Mucosa of rectum (tissue), 2 donors: ENCODE measurements around the gene PTPRC.
"Not testable (repeated sequence)": the region's sequence is repeated elsewhere in the genome, so short reads cannot be mapped to it uniquely, and the experiment has no call there.

Source experiments
- H3K27ac ChIP-seq, 2 donors: one replicate each; pipeline ENCODE4 v1.7.0; 2013; ENCODE audit warnings: inconsistent platforms in 2 of 2, low read depth in 2 of 2, low read length in 2 of 2
- H3K27me3 ChIP-seq, 2 donors: one replicate each; pipeline ENCODE4 v1.7.0; 2013; ENCODE audit warnings: low read length in 2 of 2; ENCODE audit not compliant: control insufficient read depth in 2 of 2, insufficient read depth in 2 of 2
- H3K36me3 ChIP-seq, 2 donors: one replicate each; pipeline ENCODE4 v1.7.0; 2013; ENCODE audit warnings: low read length in 2 of 2; ENCODE audit not compliant: control insufficient read depth in 2 of 2, insufficient read depth in 2 of 2
- H3K4me1 ChIP-seq, 2 donors: one replicate each; pipeline ENCODE4 v1.7.0; 2013; ENCODE audit warnings: low read length in 2 of 2, mild to moderate bottlenecking in 1 of 2; ENCODE audit not compliant: control insufficient read depth in 2 of 2, insufficient read depth in 2 of 2
- H3K4me3 ChIP-seq, 2 donors: one replicate each; pipeline ENCODE4 v1.7.0; 2013; ENCODE audit warnings: low read length in 2 of 2
- H3K9ac ChIP-seq, 2 donors: one replicate each; pipeline ENCODE4 v1.7.0; 2013; ENCODE audit warnings: low read length in 2 of 2, low read depth in 1 of 2, mild to moderate bottlenecking in 1 of 2
- H3K9me3 ChIP-seq, 2 donors: one replicate each; pipeline ENCODE4 v1.7.0; 2013; ENCODE audit warnings: low read length in 2 of 2; ENCODE audit not compliant: control insufficient read depth in 2 of 2
- donor health status: healthy.
- donor health status: Normal muscosa, but diverticular disease.

The PTPRC gene, protein sequence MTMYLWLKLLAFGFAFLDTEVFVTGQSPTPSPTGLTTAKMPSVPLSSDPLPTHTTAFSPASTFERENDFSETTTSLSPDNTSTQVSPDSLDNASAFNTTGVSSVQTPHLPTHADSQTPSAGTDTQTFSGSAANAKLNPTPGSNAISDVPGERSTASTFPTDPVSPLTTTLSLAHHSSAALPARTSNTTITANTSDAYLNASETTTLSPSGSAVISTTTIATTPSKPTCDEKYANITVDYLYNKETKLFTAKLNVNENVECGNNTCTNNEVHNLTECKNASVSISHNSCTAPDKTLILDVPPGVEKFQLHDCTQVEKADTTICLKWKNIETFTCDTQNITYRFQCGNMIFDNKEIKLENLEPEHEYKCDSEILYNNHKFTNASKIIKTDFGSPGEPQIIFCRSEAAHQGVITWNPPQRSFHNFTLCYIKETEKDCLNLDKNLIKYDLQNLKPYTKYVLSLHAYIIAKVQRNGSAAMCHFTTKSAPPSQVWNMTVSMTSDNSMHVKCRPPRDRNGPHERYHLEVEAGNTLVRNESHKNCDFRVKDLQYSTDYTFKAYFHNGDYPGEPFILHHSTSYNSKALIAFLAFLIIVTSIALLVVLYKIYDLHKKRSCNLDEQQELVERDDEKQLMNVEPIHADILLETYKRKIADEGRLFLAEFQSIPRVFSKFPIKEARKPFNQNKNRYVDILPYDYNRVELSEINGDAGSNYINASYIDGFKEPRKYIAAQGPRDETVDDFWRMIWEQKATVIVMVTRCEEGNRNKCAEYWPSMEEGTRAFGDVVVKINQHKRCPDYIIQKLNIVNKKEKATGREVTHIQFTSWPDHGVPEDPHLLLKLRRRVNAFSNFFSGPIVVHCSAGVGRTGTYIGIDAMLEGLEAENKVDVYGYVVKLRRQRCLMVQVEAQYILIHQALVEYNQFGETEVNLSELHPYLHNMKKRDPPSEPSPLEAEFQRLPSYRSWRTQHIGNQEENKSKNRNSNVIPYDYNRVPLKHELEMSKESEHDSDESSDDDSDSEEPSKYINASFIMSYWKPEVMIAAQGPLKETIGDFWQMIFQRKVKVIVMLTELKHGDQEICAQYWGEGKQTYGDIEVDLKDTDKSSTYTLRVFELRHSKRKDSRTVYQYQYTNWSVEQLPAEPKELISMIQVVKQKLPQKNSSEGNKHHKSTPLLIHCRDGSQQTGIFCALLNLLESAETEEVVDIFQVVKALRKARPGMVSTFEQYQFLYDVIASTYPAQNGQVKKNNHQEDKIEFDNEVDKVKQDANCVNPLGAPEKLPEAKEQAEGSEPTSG (N-terminal part only)

DNA sequence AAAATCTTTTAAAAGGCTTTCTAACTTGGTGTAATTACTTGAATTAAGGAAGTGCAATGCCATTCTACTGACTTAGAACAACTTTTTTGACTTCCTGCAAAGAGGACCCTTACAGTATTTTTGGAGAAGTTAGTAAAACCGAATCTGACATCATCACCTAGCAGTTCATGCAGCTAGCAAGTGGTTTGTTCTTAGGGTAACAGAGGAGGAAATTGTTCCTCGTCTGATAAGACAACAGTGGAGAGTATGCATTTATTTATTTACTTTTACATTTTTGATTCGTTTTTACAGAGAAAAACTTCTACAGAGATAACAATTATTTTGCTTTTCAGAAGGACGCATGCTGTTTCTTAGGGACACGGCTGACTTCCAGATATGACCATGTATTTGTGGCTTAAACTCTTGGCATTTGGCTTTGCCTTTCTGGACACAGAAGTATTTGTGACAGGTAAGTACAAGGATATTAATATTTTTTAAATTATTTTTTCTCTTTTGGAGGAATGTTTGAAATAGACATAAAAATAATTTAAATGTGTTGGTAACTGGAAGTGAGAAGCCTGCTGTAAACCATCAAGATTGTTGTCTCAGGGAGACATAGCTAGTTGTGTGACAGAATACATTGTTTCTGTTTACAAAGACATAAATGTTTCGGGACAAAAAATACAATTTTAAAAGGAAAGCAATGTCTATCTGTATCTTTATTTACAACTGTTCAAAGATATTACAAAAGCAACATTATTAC is at the start of gene PTPRC:
Gene PTPRC, plus strand, starts transcription at position 147 of the 742 bp plus-strand sequence. Its CDS starts 229 bp downstream, at position 376.
- Histone ChIP-seq H3K27me3 (no peaks in the 10 kb centered on the region), H3K27ac (peak within 1 kb of the TSS; percentile 55 to 84), H3K36me3 (no peaks in the 10 kb centered on the region), H3K4me1 (no peaks in the 10 kb centered on the region), H3K4me3 (peak within 1 kb of the TSS; percentile 30 to 64), H3K9me3 (no peaks in the 10 kb centered on the region), H3K9ac (peak within 1 kb of the TSS; percentile 27 to 63)

DNA sequence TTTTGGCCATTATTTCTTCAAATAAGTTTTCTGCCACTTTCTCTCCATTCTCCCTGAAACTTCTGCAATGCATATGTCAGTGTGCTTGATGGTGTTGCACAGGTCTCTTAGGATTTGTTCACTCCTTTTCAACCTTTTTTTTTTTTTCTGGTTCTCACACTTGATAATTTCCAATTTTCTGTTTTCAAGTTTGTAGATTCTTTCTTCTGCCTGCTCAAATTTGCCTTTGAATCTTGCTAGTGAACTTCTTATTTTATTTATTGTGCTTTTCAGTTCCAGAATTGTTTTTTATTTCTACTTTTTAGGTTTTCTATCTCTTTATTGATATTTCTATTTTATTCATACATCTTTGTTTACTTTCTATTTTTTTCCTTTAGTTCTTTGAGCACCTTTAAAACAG is 48.4 kb upstream of the PTPRC start:
- no peak overlapping the region for H3K9ac ChIP-seq
- peaks cover 3% of the 10 kb centered on the region in 2 donors for H3K9me3 ChIP-seq
- no peak overlapping the region for H3K4me3 ChIP-seq
- H3K36me3 ChIP-seq, result no peaks in the 10 kb centered on the region
- no peak overlapping the region for H3K27ac ChIP-seq
- H3K4me1 ChIP-seq, result no peaks in the 10 kb centered on the region
- no peaks in the 10 kb centered on the region for H3K27me3 ChIP-seq

- no peak overlapping the region for H3K27ac ChIP-seq
- no peaks in the 10 kb centered on the region for H3K27me3 ChIP-seq
- H3K4me1 ChIP-seq, result no peaks in the 10 kb centered on the region
- no peak overlapping the region for H3K9ac ChIP-seq
- H3K9me3 ChIP-seq, result no peaks in the 10 kb centered on the region
- H3K36me3 ChIP-seq, result no peaks in the 10 kb centered on the region
- H3K4me3 ChIP-seq, result no peak overlapping the region
Measured at GRCh38 chr1:198595765-198596164, 43.1 kb upstream of the PTPRC start.

DNA sequence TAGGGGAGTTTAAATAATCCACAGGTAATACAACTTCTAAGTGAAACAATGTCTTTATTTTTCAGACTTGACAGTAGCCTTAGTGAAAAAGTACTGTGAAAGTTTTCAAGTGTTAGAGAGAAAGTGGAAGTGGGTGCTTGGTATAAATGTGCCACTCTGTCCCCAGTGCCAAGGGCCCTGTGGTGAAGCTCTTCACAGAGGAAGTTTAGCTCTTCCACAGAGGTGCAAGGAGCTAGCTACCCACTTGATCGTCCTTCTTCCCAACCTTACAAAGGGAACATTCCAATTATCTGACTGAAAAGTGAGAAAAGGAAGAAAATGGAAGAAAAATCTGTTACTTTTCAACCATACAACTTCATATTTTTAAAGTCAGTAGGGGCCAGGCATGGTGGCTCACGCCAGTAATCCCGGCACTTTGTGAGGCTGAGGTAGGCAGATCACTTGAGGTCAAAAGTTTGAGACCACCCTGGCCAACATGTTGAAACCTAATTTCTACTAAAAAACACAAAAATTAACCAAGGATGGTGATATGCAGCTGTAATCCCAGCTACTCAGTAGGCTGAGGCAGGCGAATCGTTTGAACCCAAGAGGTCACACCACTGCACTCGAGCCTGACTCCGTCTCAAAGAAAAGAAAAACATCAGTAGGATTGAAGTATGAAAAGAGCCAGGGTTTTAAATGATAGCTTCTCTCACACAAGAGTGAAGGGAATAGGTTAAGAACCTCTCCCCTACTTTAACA is 41.0 kb upstream of the PTPRC start:
- no peaks in the 10 kb centered on the region for H3K4me1 ChIP-seq
- no peaks in the 10 kb centered on the region for H3K36me3 ChIP-seq

GRCh38 chr1:198598796-198599321 is 40.0 kb upstream of the PTPRC start:
- Histone ChIP-seq H3K4me1 (no peaks in the 10 kb centered on the region), H3K4me3 (no peak overlapping the region), H3K9ac (no peak overlapping the region), H3K27me3 (no peaks in the 10 kb centered on the region), H3K9me3 (no peaks in the 10 kb centered on the region), H3K27ac (peak overlapping the region in 1 of 2 donors; percentile 35), H3K36me3 (no peaks in the 10 kb centered on the region)

More for the DNA sequence above, 41.0 kb upstream of the PTPRC start:
- Histone ChIP-seq H3K27ac (no peak overlapping the region), H3K27me3 (no peaks in the 10 kb centered on the region), H3K4me3 (no peak overlapping the region), H3K9me3 (no peaks in the 10 kb centered on the region), H3K9ac (no peak overlapping the region)

- no peaks in the 10 kb centered on the region for H3K36me3 ChIP-seq
- no peak overlapping the region for H3K4me3 ChIP-seq
- H3K9ac ChIP-seq, result no peak overlapping the region
- H3K27me3 ChIP-seq, result no peaks in the 10 kb centered on the region
- no peaks in the 10 kb centered on the region for H3K4me1 ChIP-seq
- no peaks in the 10 kb centered on the region for H3K9me3 ChIP-seq
- H3K27ac ChIP-seq, result no peak overlapping the region
Measured at GRCh38 chr1:198599749-198600148, 39.1 kb upstream of the PTPRC start.

DNA sequence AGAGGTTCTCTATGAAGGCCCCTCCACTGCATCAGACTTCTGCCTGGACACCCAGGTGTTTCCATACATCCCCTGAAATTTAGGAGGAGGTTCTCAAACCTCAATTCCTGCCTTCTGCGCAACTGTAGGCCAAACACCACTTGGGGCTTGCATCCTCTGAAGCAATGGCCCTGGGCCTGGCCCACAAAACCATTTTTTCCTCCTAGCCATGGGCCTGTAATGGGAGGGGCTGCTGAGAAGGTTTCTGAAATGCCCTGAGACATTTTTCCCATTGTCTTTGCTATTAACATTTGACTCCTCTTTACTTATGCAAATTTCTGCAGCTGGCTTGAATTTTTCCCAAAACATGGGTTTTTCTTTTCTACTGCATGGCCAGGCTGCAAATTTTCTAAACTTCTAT is 37.9 kb upstream of the PTPRC start:
- H3K9ac ChIP-seq, result no peak overlapping the region

DNA sequence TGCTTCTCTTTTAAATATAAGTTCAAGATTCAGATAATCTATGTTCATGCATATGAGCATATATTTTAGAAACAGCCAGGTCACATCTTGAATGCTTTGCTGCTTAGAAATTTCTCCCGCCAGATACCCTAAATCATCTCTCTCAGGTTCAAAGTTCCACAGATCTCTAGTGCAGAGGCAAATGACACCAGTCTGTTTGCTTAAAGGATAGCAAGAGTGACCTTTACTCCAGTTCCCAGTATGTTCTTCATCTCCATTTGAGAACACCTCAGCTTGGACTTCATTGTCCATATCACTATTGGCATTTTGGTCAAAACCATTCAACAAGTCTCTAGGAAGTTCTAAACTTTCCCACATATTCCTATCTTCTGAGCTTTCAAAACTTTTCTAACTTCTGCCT is 37.5 kb upstream of the PTPRC start:
- H3K27ac ChIP-seq, H3K9me3 ChIP-seq, H3K36me3 ChIP-seq, H3K4me3 ChIP-seq, H3K4me1 ChIP-seq, H3K9ac ChIP-seq, H3K27me3 ChIP-seq: not testable (repeated sequence)

More for the DNA sequence above, 37.9 kb upstream of the PTPRC start:
- H3K4me1 ChIP-seq, result no peaks in the 10 kb centered on the region
- no peaks in the 10 kb centered on the region for H3K36me3 ChIP-seq
- no peaks in the 10 kb centered on the region for H3K9me3 ChIP-seq
- H3K27me3 ChIP-seq, result no peaks in the 10 kb centered on the region
- no peak overlapping the region for H3K27ac ChIP-seq
- no peak overlapping the region for H3K4me3 ChIP-seq
